Measurements from ENCODE around the gene IBA57. TPM values are rescaled to one million over a fixed set of nuclear protein-coding genes. Genes with fewer than 3 reads are reported as not detected.

The IBA57 gene
- total and polyA plus RNA-seq, 2 of the 8 experiments (the other 6 are each of a cell fraction or from before 2014, with no cell fraction given) = 2.6 to 5.9 TPM

DNA sequence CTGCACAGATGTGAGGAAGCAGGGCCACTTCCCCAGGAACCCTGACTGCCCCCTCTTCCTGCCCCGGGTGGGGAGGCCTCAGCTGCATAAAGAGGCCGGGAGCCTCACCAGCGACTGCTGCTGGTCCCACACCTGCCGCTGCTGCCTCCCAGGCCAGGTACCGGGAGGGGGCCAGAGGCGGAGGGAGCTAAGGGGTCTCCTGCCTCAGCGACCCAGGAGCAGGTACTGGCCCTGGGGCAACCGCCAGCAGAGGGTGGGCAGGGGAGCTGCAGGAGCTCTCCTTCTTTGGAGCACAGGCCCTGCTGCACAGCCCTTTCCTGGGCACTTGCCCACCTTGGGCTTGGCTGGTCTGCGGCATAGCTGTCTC lies 9.1 kb upstream of the IBA57 start (continued):
- TF ChIP-seq CHD7 (IDR thresholded peaks at IDR 0.05; ENCODE audit: insufficient replicate concordance, low read length) = no peak
- no peak for TF ChIP-seq TBP (IDR thresholded peaks at IDR 0.05; ENCODE audit: low read depth, low read length)
- no peak for TF ChIP-seq TEAD4 (IDR thresholded peaks at IDR 0.05; ENCODE audit: low read depth, low read length)
